A549 (cell line): ENCODE measurements around the gene USP4.

Experiments used
- CEBPB ChIP-seq, 2 experiments: fragments of >200 bp in 1 of 2; sonication (Bioruptor Twin) in 1 of 2; formaldehyde crosslinking in 1 of 2; IDR thresholded peaks; 2 replicates each; pipeline ENCODE4 v1.6.1; 2012 to 2016
- CTCF ChIP-seq: fragments of >200 bp; sonication (Bioruptor Twin); formaldehyde crosslinking; IDR thresholded peaks from 3 replicates; pipeline ENCODE4 v1.5.1; 2016
- ELK1 ChIP-seq: fragments of 150-350 bp; IDR thresholded peaks from 2 replicates; pipeline ENCODE4 v1.6.1; 2014; ENCODE audit warnings: low read depth, mild to moderate bottlenecking, low read length
- EP300 ChIP-seq, 2 experiments: fragments of >200 bp; sonication (Bioruptor Twin); formaldehyde crosslinking; IDR thresholded peaks; 2 replicates in 1 of 2; 3 replicates in 1 of 2; pipeline ENCODE4 v1.6.1; 2016 to 2017
- MYC ChIP-seq: IDR thresholded peaks from 2 replicates; pipeline ENCODE4 v1.6.1; 2012; ENCODE audit warnings: mild to moderate bottlenecking, inconsistent platforms, low read length, improper control_type of control experiment, borderline replicate concordance
- NFE2L2 ChIP-seq: fragments of 150-350 bp; conservative IDR thresholded peaks from 2 replicates; pipeline ENCODE4 v1.6.1; 2014; ENCODE audit warnings: low read length
- PBX3 ChIP-seq: IDR thresholded peaks from 2 replicates; pipeline ENCODE4 v1.6.1; 2012
- RAD21 ChIP-seq, 2 experiments: fragments of >200 bp in 1 of 2; sonication (Bioruptor Twin) in 1 of 2; formaldehyde crosslinking in 1 of 2; IDR thresholded peaks in 1 of 2; conservative IDR thresholded peaks in 1 of 2; 2 replicates in 1 of 2; 3 replicates in 1 of 2; pipeline ENCODE4 v1.6.1; 2012 to 2018; ENCODE audit warnings: inconsistent platforms in 1 of 2
- SREBF2 ChIP-seq: fragments of 450-650 bp; IDR thresholded peaks from 2 replicates; pipeline ENCODE4 v1.6.1; 2014; ENCODE audit warnings: mild to moderate bottlenecking, moderate library complexity
- USF2 ChIP-seq: fragments of 450-650 bp; IDR thresholded peaks from 2 replicates; pipeline ENCODE4 v1.6.1; 2014; ENCODE audit warnings: antibody characterized with exemption

- TF ChIP-seq EP300 (IDR thresholded peaks at IDR 0.05), result no peak
- TF ChIP-seq NFE2L2, result no peak
- no peak for TF ChIP-seq CTCF
- TF ChIP-seq RAD21 (conservative IDR thresholded peaks at IDR 0.05 in 1 of 2, IDR thresholded peaks at IDR 0.05 in 1 of 2), result no peak
- no peak for TF ChIP-seq CEBPB (IDR thresholded peaks at IDR 0.05)
- no peak for TF ChIP-seq SREBF2
- TF ChIP-seq PBX3, result no peak
- no peak for TF ChIP-seq MYC
- no peak for TF ChIP-seq ELK1
- TF ChIP-seq USF2, result no peak
These were observed 9.7 kb upstream of the USP4 start for GRCh38 chr3:49349348-49350114.
